Measurements from ENCODE around the gene SGCB.

SGCB gene

DNA sequence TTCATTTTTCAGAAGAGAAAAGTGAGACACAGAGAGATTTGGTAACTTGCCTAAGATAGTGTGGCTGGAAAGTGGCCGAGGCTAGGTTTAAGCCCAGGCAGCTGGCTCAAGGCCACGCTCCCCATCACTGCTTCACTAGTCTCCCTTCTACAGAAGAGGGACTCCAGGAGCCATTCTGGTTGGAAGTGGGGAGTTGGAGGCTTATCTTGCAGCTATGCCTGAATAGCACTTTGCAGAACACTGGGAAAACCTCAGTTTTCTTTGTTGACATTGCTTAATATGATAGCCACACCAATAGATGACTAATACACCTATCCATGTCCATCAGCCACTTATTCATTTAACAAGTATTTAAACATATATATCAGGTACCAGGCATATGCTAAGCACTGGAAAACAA, 36.5 kb downstream of the SGCB start:
- no peak for TF ChIP-seq MAX (IDR thresholded peaks at IDR 0.05)
- no peak for TF ChIP-seq TCF12 (IDR thresholded peaks at IDR 0.05; ENCODE audit: low read depth)
- no peak for TF ChIP-seq CEBPB (IDR thresholded peaks at IDR 0.05)
- no peak for TF ChIP-seq REST (IDR thresholded peaks at IDR 0.05; ENCODE audit: low read depth)
- TF ChIP-seq ZBTB7A (IDR thresholded peaks at IDR 0.05; ENCODE audit: low read depth), result no peak
- no peak for TF ChIP-seq CREB1 (IDR thresholded peaks at IDR 0.05; ENCODE audit: low read depth)
- TF ChIP-seq FOXM1 (IDR thresholded peaks at IDR 0.05; ENCODE audit: borderline replicate concordance, low read depth), result no peak
- no peak for TF ChIP-seq RAD21 (IDR thresholded peaks at IDR 0.05; ENCODE audit: low read depth)
- TF ChIP-seq YY1 (IDR thresholded peaks at IDR 0.05; ENCODE audit: low read depth), result no peak
- TF ChIP-seq EP300 (IDR thresholded peaks at IDR 0.05; ENCODE audit: borderline replicate concordance), result no peak
- TF ChIP-seq NFIC (IDR thresholded peaks at IDR 0.05), result no peak
- TF ChIP-seq, protein P1, sequence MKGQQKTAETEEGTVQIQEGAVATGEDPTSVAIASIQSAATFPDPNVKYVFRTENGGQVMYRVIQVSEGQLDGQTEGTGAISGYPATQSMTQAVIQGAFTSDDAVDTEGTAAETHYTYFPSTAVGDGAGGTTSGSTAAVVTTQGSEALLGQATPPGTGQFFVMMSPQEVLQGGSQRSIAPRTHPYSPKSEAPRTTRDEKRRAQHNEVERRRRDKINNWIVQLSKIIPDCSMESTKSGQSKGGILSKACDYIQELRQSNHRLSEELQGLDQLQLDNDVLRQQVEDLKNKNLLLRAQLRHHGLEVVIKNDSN (IDR thresholded peaks at IDR 0.05), result no peak

- TF ChIP-seq TAF1 (IDR thresholded peaks at IDR 0.05; ENCODE audit: low read depth) (no peak), YY1 (IDR thresholded peaks at IDR 0.05; ENCODE audit: low read depth) (no peak), ZBTB7A (IDR thresholded peaks at IDR 0.05; ENCODE audit: low read depth) (no peak), EGR1 (IDR thresholded peaks at IDR 0.05) (no peak), TCF12 (IDR thresholded peaks at IDR 0.05; ENCODE audit: low read depth) (no peak)
Observed at GRCh38 chr4:51999250-51999649, 38.8 kb downstream of the SGCB start.

GRCh38 chr4:51998837-51999236, 39.3 kb downstream of the SGCB start:
- TF ChIP-seq REST (IDR thresholded peaks at IDR 0.05; ENCODE audit: low read depth) (no peak), TEAD4 (IDR thresholded peaks at IDR 0.05) (no peak), ZBTB7A (IDR thresholded peaks at IDR 0.05; ENCODE audit: low read depth) (no peak), RAD21 (IDR thresholded peaks at IDR 0.05; ENCODE audit: low read depth) (no peak), EP300 (IDR thresholded peaks at IDR 0.05; ENCODE audit: borderline replicate concordance) (no peak), NFIC (IDR thresholded peaks at IDR 0.05) (no peak), TAF1 (IDR thresholded peaks at IDR 0.05; ENCODE audit: low read depth) (no peak), MAX (IDR thresholded peaks at IDR 0.05) (no peak), EGR1 (IDR thresholded peaks at IDR 0.05) (no peak), CEBPB (IDR thresholded peaks at IDR 0.05) (no peak)
- TF ChIP-seq, protein P1 (IDR thresholded peaks at IDR 0.05), result no peak

- no peak for TF ChIP-seq EP300 (IDR thresholded peaks at IDR 0.05; ENCODE audit: borderline replicate concordance)
- TF ChIP-seq, protein P1 (IDR thresholded peaks at IDR 0.05), result no peak
- no peak for TF ChIP-seq NFIC (IDR thresholded peaks at IDR 0.05)
- TF ChIP-seq CREB1 (IDR thresholded peaks at IDR 0.05; ENCODE audit: low read depth), result no peak
- no peak for TF ChIP-seq TCF12 (IDR thresholded peaks at IDR 0.05; ENCODE audit: low read depth)
- no peak for TF ChIP-seq CEBPB (IDR thresholded peaks at IDR 0.05)
- no peak for TF ChIP-seq MAX (IDR thresholded peaks at IDR 0.05)
- TF ChIP-seq TEAD4 (IDR thresholded peaks at IDR 0.05), result no peak
Observed at GRCh38 chr4:51997647-51998046, 40.5 kb downstream of the SGCB start.

- TF ChIP-seq CREB1 (IDR thresholded peaks at IDR 0.05; ENCODE audit: low read depth) (no peak), MAX (IDR thresholded peaks at IDR 0.05) (no peak), TAF1 (IDR thresholded peaks at IDR 0.05; ENCODE audit: low read depth) (no peak), REST (IDR thresholded peaks at IDR 0.05; ENCODE audit: low read depth) (no peak)
- TF ChIP-seq, protein P1 (IDR thresholded peaks at IDR 0.05), result no peak
Observed at GRCh38 chr4:51995647-51996220, 42.4 kb downstream of the SGCB start.

Data from Ishikawa (cell line).